Thoracic aorta (tissue), 2 donors: ENCODE results near the gene DNAJB8. TPM values are rescaled to one million over a fixed set of nuclear protein-coding genes. Genes with fewer than 3 reads are reported as not detected.

Source experiments
- ATAC-seq: fragments of 150-250 bp; one replicate; pipeline ENCODE4 v1.8.0; 2017; ENCODE audit warnings: low read depth; ENCODE audit not compliant: insufficient number of reproducible peaks, low FRiP score
- DNase-seq: peaks from one replicate; pipeline ENCODE4 v3.0.0-alpha.2; 2020; ENCODE audit warnings: low spot score
- H3K27ac ChIP-seq, 2 donors: fragments of 200-600 bp; sonication (generic); 1 replicate in 1 of 2; 2 replicates in 1 of 2; pipeline ENCODE4 v1.5.1; 2016; ENCODE audit warnings: mild to moderate bottlenecking in 2 of 2, moderate library complexity in 2 of 2
- H3K27me3 ChIP-seq: fragments of 200-600 bp; sonication (generic); replicated peaks from 2 replicates; pipeline ENCODE4 v1.6.0; 2016; ENCODE audit warnings: mild to moderate bottlenecking; ENCODE audit not compliant: insufficient read depth
- H3K36me3 ChIP-seq: fragments of 200-600 bp; sonication (generic); one replicate; pipeline ENCODE4 v1.5.1; 2016
- H3K4me1 ChIP-seq, 2 donors: fragments of 200-600 bp; sonication (generic); 1 replicate in 1 of 2; 2 replicates in 1 of 2; pipeline versions ENCODE4 v1.5.1 to v1.6.0; 2016; ENCODE audit warnings: low read depth in 2 of 2, mild to moderate bottlenecking in 1 of 2; ENCODE audit not compliant: control insufficient read depth in 1 of 2
- H3K4me3 ChIP-seq: fragments of 200-600 bp; sonication (generic); 2 replicates; pipeline ENCODE4 v1.5.1; 2016; ENCODE audit warnings: mild to moderate bottlenecking
- H3K9me3 ChIP-seq: fragments of 200-600 bp; sonication (generic); 2 replicates; pipeline ENCODE4 v1.5.1; 2016
- total RNA-seq, 2 donors: library from RNA; depleted of rRNA; stranded (reverse); fragments of >200 nt; gene quantifications; one replicate each; pipeline versions ENCODE4 v1.1.0 to v1.2.3, GENCODE V29; 2016
- TF ChIP-seq, protein P1 (sequence below): fragments of 200-600 bp; sonication (generic); IDR thresholded peaks from one replicate; pipeline ENCODE4 v1.5.1; 2019; ENCODE audit warnings: antibody characterized with exemption

DNAJB8 gene
- total RNA-seq, 2 donors from 2014 or later: not detected

GRCh38 chr3:128436214-128436613 is 30.5 kb downstream of the DNAJB8 start:
- ATAC-seq (no peak), DNase-seq (no peak)
- no peaks in the 10 kb centered on the region for H3K36me3 ChIP-seq
- no peaks in the 10 kb centered on the region for H3K9me3 ChIP-seq
- TF ChIP-seq, protein P1, sequence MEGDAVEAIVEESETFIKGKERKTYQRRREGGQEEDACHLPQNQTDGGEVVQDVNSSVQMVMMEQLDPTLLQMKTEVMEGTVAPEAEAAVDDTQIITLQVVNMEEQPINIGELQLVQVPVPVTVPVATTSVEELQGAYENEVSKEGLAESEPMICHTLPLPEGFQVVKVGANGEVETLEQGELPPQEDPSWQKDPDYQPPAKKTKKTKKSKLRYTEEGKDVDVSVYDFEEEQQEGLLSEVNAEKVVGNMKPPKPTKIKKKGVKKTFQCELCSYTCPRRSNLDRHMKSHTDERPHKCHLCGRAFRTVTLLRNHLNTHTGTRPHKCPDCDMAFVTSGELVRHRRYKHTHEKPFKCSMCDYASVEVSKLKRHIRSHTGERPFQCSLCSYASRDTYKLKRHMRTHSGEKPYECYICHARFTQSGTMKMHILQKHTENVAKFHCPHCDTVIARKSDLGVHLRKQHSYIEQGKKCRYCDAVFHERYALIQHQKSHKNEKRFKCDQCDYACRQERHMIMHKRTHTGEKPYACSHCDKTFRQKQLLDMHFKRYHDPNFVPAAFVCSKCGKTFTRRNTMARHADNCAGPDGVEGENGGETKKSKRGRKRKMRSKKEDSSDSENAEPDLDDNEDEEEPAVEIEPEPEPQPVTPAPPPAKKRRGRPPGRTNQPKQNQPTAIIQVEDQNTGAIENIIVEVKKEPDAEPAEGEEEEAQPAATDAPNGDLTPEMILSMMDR: no peak
- H3K27me3 ChIP-seq: no peaks in the 10 kb centered on the region
- no peak overlapping the region for H3K27ac ChIP-seq
- H3K4me1 ChIP-seq: peaks cover 6 to 12% of the 10 kb centered on the region in 2 donors
- no peak overlapping the region for H3K4me3 ChIP-seq

- no peaks in the 10 kb centered on the region for H3K27me3 ChIP-seq
- TF ChIP-seq, protein P1: no peak
- no peak for DNase-seq
- H3K4me1 ChIP-seq: peaks cover 6 to 12% of the 10 kb centered on the region in 2 donors
- H3K4me3 ChIP-seq: no peak overlapping the region
- ATAC-seq: no peak
- H3K9me3 ChIP-seq: no peaks in the 10 kb centered on the region
- H3K27ac ChIP-seq: no peak overlapping the region
- no peaks in the 10 kb centered on the region for H3K36me3 ChIP-seq
These were observed 31.1 kb downstream of the DNAJB8 start for GRCh38 chr3:128435561-128435960.

DNA sequence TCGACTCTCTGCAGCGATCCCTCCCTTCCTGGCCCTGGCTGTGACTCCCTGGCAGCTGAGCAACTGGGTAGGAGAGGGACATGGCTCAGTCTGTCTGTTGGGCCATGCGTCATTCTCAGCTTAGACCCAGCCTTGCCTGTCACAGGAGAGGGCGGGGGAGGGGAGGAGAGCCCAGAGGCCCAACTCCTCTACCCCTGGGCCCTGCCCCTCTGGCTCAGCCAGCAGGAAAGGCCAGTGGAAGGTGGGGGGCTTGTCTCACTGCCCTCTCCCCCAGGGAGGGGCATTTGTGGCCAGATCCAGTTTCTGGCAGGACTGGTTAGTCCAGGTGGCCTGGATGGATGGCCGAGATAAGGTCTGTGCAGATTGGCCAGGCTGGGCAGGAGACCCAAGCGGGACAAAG is 31.6 kb downstream of the DNAJB8 start:
- Histone ChIP-seq H3K4me1 (peaks cover 6 to 12% of the 10 kb centered on the region in 2 donors), H3K9me3 (no peaks in the 10 kb centered on the region), H3K4me3 (no peak overlapping the region), H3K36me3 (no peaks in the 10 kb centered on the region), H3K27me3 (no peaks in the 10 kb centered on the region), H3K27ac (no peak overlapping the region)
- DNase-seq (no peak), ATAC-seq (no peak)
- TF ChIP-seq, protein P1: no peak

DNA sequence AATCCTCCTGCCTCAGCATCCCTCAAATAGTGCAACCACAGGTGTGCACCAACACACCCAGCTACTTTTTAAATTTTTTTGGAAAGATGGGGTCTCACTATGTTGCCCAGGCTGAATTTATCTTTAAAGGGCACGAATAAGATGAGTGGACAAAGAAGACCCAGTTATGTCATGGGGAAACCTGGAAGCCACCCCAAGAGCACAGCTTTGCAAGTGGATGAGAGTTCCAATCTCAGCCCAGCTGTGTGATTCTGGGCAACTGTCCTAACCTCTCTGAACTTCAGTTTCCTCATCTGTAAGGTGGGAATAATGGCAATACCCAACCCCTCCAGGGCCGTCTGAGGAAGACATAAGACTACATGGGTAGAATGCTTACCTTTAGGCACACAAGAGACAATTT is 32.2 kb downstream of the DNAJB8 start:
- TF ChIP-seq, protein P1: no peak
- H3K27me3 ChIP-seq: no peaks in the 10 kb centered on the region
- no peaks in the 10 kb centered on the region for H3K9me3 ChIP-seq
- peaks cover 6 to 12% of the 10 kb centered on the region in 2 donors for H3K4me1 ChIP-seq
- no peak overlapping the region for H3K27ac ChIP-seq
- H3K36me3 ChIP-seq: no peaks in the 10 kb centered on the region
- ATAC-seq: no peak
- DNase-seq: no peak
- no peak overlapping the region for H3K4me3 ChIP-seq

DNA sequence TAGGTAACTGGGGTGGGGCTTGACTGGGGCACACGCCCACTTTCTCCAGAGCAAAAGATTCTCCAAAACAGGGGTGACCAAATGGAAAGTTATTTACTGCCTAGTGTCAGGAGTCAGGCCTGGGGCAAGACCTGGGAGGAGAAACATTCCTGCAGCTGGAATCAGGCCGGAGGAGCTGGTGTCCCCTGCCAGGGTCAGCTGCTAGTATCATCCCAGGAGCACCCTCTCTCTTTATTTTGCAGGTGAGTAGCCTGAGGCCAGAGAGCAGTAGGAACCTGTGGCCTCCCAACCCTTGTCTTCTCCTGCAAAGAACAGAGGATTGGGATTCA is 32.9 kb downstream of the DNAJB8 start:
- H3K27me3 ChIP-seq: no peaks in the 10 kb centered on the region
- no peak for ATAC-seq
- peaks cover 6 to 12% of the 10 kb centered on the region in 2 donors for H3K4me1 ChIP-seq

More for the DNA sequence above, 32.9 kb downstream of the DNAJB8 start:
- H3K9me3 ChIP-seq: no peaks in the 10 kb centered on the region
- no peak overlapping the region for H3K4me3 ChIP-seq
- no peak overlapping the region for H3K27ac ChIP-seq
- no peak for DNase-seq
- TF ChIP-seq, protein P1: no peak
- no peaks in the 10 kb centered on the region for H3K36me3 ChIP-seq
